ENCODE results near the gene NOX5. TPM values are rescaled to one million over a fixed set of nuclear protein-coding genes. Genes with fewer than 3 reads are reported as not detected.

Gene NOX5
- total RNA-seq, 1 donor from 2014 or later, result under 0.01 TPM

DNA sequence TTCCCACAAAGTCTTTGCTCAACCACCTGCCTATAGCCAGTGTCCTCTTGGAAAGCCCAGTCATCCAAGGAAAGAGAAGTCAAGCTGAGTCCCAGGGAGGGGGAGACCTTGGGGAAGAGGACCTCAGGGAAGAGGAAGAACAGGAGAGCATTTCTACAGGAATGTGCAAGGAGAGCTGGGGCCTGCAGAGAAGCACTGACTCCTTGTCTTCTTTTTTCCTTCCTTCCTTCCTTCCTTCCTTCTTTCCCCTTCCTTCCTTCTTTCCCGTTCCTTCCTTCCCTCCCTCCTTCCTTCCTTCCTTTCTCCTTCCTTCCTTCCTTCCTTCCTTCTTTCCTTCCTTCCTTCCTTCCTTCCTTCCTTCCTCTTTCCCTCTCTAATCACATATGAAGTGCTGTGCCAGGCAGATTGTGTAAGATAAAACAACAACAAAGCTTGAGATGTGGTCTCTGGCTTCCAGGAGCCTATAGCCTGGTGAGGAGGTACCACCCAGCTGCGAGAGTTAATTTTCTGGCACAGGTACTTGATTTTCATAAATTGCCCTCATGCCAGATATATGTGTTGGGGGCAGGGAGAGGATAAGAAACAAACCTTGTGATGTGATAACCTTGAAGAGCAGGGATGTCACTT, 70.0 kb downstream of the NOX5 start:
- H3K4me3 ChIP-seq (ENCODE audit: low read length in 3 of 3), result no peak overlapping the region
- no peaks in the 10 kb centered on the region for H3K36me3 ChIP-seq (ENCODE audit: control insufficient read depth in 3 of 3, insufficient read depth in 3 of 3, low read length in 3 of 3)
- H3K9me3 ChIP-seq (ENCODE audit: control insufficient read depth in 3 of 3, low read length in 3 of 3), result no peaks in the 10 kb centered on the region
- no peak overlapping the region for H3K27ac ChIP-seq (ENCODE audit: low read depth, low read length)
- no peaks in the 10 kb centered on the region for H3K27me3 ChIP-seq (ENCODE audit: control insufficient read depth in 3 of 3, insufficient read depth in 3 of 3, low read length in 3 of 3)
- peaks cover 25 to 33% (median 26%) of the 10 kb centered on the region in 3 donors for H3K4me1 ChIP-seq (ENCODE audit: control insufficient read depth in 3 of 3, insufficient read depth in 3 of 3, low read length in 3 of 3)
- H3K9ac ChIP-seq (ENCODE audit: low read depth in 1 of 3, low read length in 3 of 3), result no peak overlapping the region

DNA sequence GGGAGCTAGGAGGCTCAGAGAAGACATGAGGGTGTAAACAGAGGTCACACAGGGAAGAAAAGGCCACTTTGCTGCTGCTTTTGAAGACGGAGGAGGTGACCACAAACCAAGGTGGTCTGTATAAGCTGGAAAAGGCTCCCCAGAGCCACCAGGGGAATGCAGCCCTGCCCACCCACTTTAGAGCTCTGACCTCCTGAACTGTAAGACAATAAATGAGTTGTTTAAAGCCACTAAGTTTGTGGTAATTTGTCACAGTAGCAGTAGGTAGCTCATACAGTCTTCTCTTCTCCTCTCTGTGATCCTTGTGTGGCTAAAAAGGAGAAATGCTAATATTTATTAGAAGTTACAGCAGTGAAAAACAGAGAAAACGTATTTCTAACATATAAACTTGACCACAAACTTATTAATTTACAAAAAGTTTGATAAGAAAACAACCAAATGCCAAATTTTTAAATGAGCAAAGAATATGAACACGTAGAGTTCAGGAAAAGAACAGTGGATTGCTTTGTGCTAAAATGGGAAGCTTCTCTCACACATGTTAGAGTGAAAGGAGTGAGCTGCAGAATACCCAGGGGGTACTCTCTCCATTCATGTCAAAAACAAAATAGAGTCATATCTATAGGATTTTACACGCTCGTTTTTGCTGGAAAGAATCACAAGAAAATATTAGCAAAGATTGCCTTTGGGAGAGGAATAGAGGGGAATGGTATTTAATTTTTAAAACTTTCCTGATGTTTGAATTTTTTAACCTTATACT, 71.0 kb downstream of the NOX5 start:
- no peak overlapping the region for H3K27ac ChIP-seq (ENCODE audit: low read depth, low read length)
- no peaks in the 10 kb centered on the region for H3K36me3 ChIP-seq (ENCODE audit: control insufficient read depth in 3 of 3, insufficient read depth in 3 of 3, low read length in 3 of 3)
- H3K9ac ChIP-seq (ENCODE audit: low read depth in 1 of 3, low read length in 3 of 3), result no peak overlapping the region
- no peaks in the 10 kb centered on the region for H3K9me3 ChIP-seq (ENCODE audit: control insufficient read depth in 3 of 3, low read length in 3 of 3)
- peaks cover 25 to 33% (median 26%) of the 10 kb centered on the region in 3 donors for H3K4me1 ChIP-seq (ENCODE audit: control insufficient read depth in 3 of 3, insufficient read depth in 3 of 3, low read length in 3 of 3)
- H3K27me3 ChIP-seq (ENCODE audit: control insufficient read depth in 3 of 3, insufficient read depth in 3 of 3, low read length in 3 of 3), result no peaks in the 10 kb centered on the region
- H3K4me3 ChIP-seq (ENCODE audit: low read length in 3 of 3), result no peak overlapping the region

DNA sequence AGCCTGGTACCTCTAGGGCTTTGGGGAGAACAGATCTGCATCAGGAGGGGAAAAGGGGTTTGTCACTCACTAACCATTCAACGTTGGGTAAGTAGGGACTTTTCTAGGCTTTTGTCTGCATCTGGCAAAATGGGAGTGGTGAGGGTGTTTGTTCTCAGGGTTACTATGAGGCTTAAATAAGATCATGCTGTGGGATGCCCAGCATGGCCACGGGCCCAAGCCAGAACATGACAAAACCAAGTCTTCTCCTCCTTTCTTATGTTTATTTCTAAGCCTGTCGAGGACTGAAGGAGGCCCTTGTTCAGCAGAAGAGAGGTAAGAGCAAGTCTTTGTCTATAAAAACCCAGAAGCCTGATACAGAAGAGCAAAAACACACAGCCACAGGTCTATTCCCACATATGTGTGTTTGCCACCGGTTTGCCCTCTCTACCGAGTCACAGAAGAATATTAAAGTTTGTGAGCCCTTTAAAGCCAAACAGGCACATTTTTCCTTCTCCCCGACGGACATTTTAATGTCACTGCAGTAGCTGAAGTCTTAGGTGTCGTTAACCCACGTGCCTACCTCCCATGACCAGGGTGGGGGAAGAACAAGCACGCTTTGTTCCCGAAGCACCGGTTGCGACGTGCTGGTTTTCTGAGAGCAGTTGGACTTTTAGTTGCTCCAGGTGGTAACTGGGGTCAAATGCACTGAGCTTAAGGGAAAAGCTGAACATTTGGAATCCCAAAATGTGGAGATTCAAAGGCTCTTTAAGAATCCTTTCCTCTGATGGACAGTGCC, 72.1 kb downstream of the NOX5 start:
- no peak overlapping the region for H3K9ac ChIP-seq (ENCODE audit: low read depth in 1 of 3, low read length in 3 of 3)
- no peaks in the 10 kb centered on the region for H3K9me3 ChIP-seq (ENCODE audit: control insufficient read depth in 3 of 3, low read length in 3 of 3)
- H3K4me3 ChIP-seq (ENCODE audit: low read length in 3 of 3), result no peak overlapping the region
- H3K27me3 ChIP-seq (ENCODE audit: control insufficient read depth in 3 of 3, insufficient read depth in 3 of 3, low read length in 3 of 3), result no peaks in the 10 kb centered on the region
- peaks cover 17 to 23% (median 18%) of the 10 kb centered on the region in 3 donors for H3K4me1 ChIP-seq (ENCODE audit: control insufficient read depth in 3 of 3, insufficient read depth in 3 of 3, low read length in 3 of 3)
- no peaks in the 10 kb centered on the region for H3K36me3 ChIP-seq (ENCODE audit: control insufficient read depth in 3 of 3, insufficient read depth in 3 of 3, low read length in 3 of 3)
- H3K27ac ChIP-seq (ENCODE audit: low read depth, low read length), result no peak overlapping the region

DNA sequence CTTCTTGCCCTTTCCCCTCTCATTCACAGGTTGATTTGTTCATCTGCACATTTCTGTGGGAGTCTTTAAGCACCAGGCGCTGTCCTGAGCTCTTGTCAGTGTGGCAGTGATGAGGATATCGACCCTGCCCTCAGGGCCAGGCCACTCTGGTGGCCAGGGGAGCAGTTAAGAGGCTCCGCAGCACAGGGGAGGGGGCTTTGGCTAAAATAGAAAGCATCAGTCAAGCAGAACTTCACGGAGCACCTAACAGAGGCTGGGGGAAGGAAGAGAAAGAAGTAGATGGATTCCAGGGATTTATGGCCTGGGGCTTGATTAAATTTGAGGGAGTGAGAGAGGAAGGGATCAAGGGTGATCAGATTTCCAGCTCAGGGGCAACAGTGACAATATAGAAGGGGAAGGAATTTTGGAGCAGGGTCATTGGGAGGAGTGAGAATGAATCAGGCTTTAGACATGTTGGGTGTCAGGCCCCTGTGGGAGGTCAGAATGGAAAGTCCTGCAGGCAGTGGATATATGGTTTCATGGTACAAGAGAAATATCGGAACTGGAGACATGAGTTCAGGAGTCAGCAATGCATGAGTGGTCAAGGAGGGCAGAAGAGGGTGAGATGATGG, 73.0 kb downstream of the NOX5 start:
- Histone ChIP-seq H3K9me3 (ENCODE audit: control insufficient read depth in 3 of 3, low read length in 3 of 3) (no peaks in the 10 kb centered on the region), H3K36me3 (ENCODE audit: control insufficient read depth in 3 of 3, insufficient read depth in 3 of 3, low read length in 3 of 3) (no peaks in the 10 kb centered on the region), H3K4me1 (ENCODE audit: control insufficient read depth in 3 of 3, insufficient read depth in 3 of 3, low read length in 3 of 3) (peaks cover 10 to 14% (median 11%) of the 10 kb centered on the region in 3 donors), H3K4me3 (ENCODE audit: low read length in 3 of 3) (no peak overlapping the region), H3K27me3 (ENCODE audit: control insufficient read depth in 3 of 3, insufficient read depth in 3 of 3, low read length in 3 of 3) (no peaks in the 10 kb centered on the region), H3K27ac (ENCODE audit: low read depth, low read length) (no peak overlapping the region), H3K9ac (ENCODE audit: low read depth in 1 of 3, low read length in 3 of 3) (no peak overlapping the region)

DNA sequence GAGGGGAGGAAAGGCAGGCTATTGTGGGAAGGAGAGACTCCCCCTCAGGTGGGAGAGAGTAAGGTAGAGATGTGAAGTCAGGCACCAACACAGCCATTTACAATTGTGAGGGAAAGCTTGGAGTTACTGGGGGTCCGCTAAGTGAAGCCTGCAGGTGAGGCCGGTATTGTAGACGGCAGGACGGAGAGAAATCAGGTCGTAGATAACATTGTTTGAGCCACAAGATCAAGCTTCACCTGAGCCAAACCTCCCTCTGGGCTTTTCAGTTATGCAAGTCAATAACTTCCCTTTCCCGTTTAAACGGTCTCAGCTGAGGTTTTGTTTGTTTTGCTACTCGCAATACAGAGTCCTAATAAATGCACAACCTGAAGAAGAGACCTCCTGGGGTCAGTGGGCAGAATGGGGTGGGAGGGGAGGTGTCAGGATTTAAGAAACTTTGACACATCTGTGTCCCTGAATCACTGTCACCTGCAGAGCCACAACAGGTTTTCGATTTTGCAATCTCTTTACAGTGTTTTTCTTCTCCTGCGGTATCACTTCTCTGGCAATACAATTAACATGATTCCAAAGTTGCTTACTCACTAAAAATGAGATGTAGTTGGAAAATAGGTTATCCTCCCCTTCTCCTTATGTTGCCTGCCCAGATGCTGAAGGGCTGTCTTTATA, 73.9 kb downstream of the NOX5 start:
- Histone ChIP-seq H3K4me1 (ENCODE audit: control insufficient read depth in 3 of 3, insufficient read depth in 3 of 3, low read length in 3 of 3) (peaks cover 6 to 11% (median 7%) of the 10 kb centered on the region in 3 donors), H3K4me3 (ENCODE audit: low read length in 3 of 3) (no peak overlapping the region), H3K9me3 (ENCODE audit: control insufficient read depth in 3 of 3, low read length in 3 of 3) (no peaks in the 10 kb centered on the region), H3K36me3 (ENCODE audit: control insufficient read depth in 3 of 3, insufficient read depth in 3 of 3, low read length in 3 of 3) (no peaks in the 10 kb centered on the region), H3K27me3 (ENCODE audit: control insufficient read depth in 3 of 3, insufficient read depth in 3 of 3, low read length in 3 of 3) (no peaks in the 10 kb centered on the region), H3K27ac (ENCODE audit: low read depth, low read length) (no peak overlapping the region), H3K9ac (ENCODE audit: low read depth in 1 of 3, low read length in 3 of 3) (no peak overlapping the region)

DNA sequence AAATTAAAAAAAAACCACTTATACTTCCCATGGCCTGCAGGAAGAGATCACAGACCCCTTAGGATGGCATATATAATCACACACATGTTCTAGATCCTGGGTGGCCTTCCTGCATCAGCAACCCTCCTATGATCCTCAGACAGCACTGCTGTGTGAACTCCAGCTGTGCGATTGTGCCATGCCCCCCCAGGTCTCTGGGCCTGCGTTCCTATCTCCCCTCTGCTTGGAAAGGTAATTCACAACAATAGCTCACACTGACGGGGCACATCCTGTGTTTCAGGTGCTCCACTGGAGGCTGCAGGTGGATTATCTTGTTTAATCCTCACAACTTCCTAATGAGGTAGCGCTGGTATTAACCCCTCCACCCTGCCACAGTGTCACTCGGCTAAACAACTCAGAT, 74.8 kb downstream of the NOX5 start:
- Histone ChIP-seq H3K9me3 (ENCODE audit: control insufficient read depth in 3 of 3, low read length in 3 of 3) (no peaks in the 10 kb centered on the region), H3K4me1 (ENCODE audit: control insufficient read depth in 3 of 3, insufficient read depth in 3 of 3, low read length in 3 of 3) (peaks cover 0 to 3% (median 1%) of the 10 kb centered on the region in 3 donors), H3K4me3 (ENCODE audit: low read length in 3 of 3) (no peak overlapping the region), H3K36me3 (ENCODE audit: control insufficient read depth in 3 of 3, insufficient read depth in 3 of 3, low read length in 3 of 3) (no peaks in the 10 kb centered on the region), H3K27me3 (ENCODE audit: control insufficient read depth in 3 of 3, insufficient read depth in 3 of 3, low read length in 3 of 3) (no peaks in the 10 kb centered on the region), H3K27ac (ENCODE audit: low read depth, low read length) (no peak overlapping the region), H3K9ac (ENCODE audit: low read depth in 1 of 3, low read length in 3 of 3) (no peak overlapping the region)

DNA sequence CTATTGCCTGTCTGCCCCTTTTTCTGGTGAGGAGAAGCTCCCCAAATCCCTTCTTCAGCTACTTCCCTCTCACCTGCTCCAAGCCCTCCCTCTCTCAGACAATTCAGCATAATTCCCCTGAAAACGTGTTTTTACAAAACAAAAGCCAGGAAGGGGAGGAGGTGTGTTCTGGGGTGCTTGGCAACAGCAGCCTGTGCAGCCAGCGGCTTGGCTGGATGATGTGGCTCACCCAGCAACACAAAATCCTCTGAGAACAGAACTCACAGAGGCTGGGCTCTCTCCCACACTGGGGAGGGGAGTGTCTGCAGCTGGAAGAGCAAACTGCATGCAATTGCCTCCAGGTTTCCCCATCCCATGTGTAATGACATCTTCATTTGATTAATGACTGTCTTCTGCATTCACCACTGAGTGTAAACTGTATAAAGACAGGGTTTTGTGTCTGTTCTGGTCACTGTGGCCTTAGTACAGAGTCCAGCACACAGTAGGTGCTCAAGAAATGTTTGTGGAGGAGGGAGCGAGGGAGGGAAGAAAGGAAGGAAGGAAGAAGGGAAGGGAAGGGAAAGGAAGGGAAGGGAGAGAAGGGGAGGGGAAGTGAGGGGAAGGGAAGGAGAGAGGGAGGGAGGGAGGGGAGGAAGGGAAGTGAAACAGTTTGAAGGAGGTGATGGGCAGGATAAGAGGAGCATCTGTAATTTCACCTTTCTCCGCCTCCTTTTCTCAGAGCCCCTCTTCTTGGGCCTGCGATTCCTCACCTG, 75.9 kb downstream of the NOX5 start:
- H3K4me1 ChIP-seq (ENCODE audit: control insufficient read depth in 3 of 3, insufficient read depth in 3 of 3, low read length in 3 of 3), result peaks cover 0 to 5% (median 0%) of the 10 kb centered on the region in 3 donors
- no peaks in the 10 kb centered on the region for H3K9me3 ChIP-seq (ENCODE audit: control insufficient read depth in 3 of 3, low read length in 3 of 3)

DNA sequence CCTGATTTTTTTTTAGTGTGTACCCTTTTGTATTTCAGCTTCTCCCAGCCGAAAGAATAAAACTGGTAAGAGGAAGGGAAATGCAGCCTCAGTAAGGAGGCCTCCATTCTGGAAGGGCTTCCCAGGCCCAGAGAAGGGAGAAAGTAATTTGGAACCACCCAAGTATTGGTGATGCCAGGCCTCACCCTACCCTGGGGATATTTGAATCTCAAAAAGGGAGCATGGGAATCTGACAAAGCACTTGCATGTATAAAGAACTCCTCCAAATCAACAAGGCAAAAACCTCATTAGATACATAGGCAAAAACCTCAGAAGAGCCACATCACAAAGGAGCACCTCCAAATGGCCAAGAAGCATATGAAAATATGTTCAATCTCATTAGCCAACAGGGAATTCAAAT, 77.2 kb downstream of the NOX5 start:
- Histone ChIP-seq H3K9me3 (ENCODE audit: control insufficient read depth in 3 of 3, low read length in 3 of 3) (no peaks in the 10 kb centered on the region), H3K36me3 (ENCODE audit: control insufficient read depth in 3 of 3, insufficient read depth in 3 of 3, low read length in 3 of 3) (no peaks in the 10 kb centered on the region)

More for the DNA sequence above, 75.9 kb downstream of the NOX5 start:
- Histone ChIP-seq H3K27ac (ENCODE audit: low read depth, low read length) (no peak overlapping the region), H3K36me3 (ENCODE audit: control insufficient read depth in 3 of 3, insufficient read depth in 3 of 3, low read length in 3 of 3) (no peaks in the 10 kb centered on the region), H3K27me3 (ENCODE audit: control insufficient read depth in 3 of 3, insufficient read depth in 3 of 3, low read length in 3 of 3) (no peaks in the 10 kb centered on the region), H3K4me3 (ENCODE audit: low read length in 3 of 3) (no peak overlapping the region), H3K9ac (ENCODE audit: low read depth in 1 of 3, low read length in 3 of 3) (no peak overlapping the region)

DNA sequence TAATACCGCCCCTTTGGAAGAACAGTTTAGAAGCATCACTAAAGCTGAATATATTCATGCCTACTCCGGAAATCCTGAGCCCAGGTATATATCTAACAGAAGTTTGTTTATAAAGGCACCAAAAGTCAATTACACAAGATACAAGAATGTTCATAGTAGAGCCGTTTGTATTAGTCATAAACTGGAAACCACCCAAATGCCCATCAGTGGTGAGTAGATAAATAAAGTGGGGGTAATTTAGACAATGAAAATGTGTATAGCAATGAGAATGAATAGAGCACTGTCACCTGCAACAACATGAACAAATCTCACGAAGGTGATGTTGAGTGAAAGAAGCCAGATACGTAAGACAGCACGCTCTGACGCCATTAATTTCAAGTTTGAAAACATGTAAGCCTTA, 77.7 kb downstream of the NOX5 start:
- Histone ChIP-seq H3K9ac (ENCODE audit: low read depth in 1 of 3, low read length in 3 of 3) (no peak overlapping the region), H3K27me3 (ENCODE audit: control insufficient read depth in 3 of 3, insufficient read depth in 3 of 3, low read length in 3 of 3) (no peaks in the 10 kb centered on the region), H3K4me3 (ENCODE audit: low read length in 3 of 3) (no peak overlapping the region), H3K9me3 (ENCODE audit: control insufficient read depth in 3 of 3, low read length in 3 of 3) (no peaks in the 10 kb centered on the region), H3K36me3 (ENCODE audit: control insufficient read depth in 3 of 3, insufficient read depth in 3 of 3, low read length in 3 of 3) (no peaks in the 10 kb centered on the region), H3K4me1 (ENCODE audit: control insufficient read depth in 3 of 3, insufficient read depth in 3 of 3, low read length in 3 of 3) (peaks cover 0 to 8% (median 0%) of the 10 kb centered on the region in 3 donors), H3K27ac (ENCODE audit: low read depth, low read length) (no peak overlapping the region)

More for the DNA sequence above, 77.2 kb downstream of the NOX5 start:
- no peak overlapping the region for H3K4me3 ChIP-seq (ENCODE audit: low read length in 3 of 3)
- H3K27ac ChIP-seq (ENCODE audit: low read depth, low read length), result no peak overlapping the region
- H3K9ac ChIP-seq (ENCODE audit: low read depth in 1 of 3, low read length in 3 of 3), result no peak overlapping the region
- no peaks in the 10 kb centered on the region for H3K27me3 ChIP-seq (ENCODE audit: control insufficient read depth in 3 of 3, insufficient read depth in 3 of 3, low read length in 3 of 3)
- peaks cover 0 to 8% (median 0%) of the 10 kb centered on the region in 3 donors for H3K4me1 ChIP-seq (ENCODE audit: control insufficient read depth in 3 of 3, insufficient read depth in 3 of 3, low read length in 3 of 3)
